T47D (cell line): ENCODE data around the gene ZNF14.

Experiments used
- DNase-seq, 2 experiments: peaks; one replicate each; pipeline versions ENCODE4 v3.0.0 to v3.0.0-alpha.2; 2011 to 2012; ENCODE audit warnings: low read depth in 1 of 2, low spot score in 1 of 2
- JUND ChIP-seq: IDR thresholded peaks from 2 replicates; pipeline ENCODE4 v1.6.1; 2012; ENCODE audit warnings: low read depth
- in situ Hi-C: cut with HindIII; loops from 2 replicates; pipeline ENCODE4 v1.10.0; 2016; ENCODE audit warnings: low sequenced_read_pairs, low pct_unique_long_range_greater_than_20kb

Gene ZNF14

GRCh38 chr19:19663256-19664120 is 69.4 kb downstream of the ZNF14 start, which contains the start of gene ATP13A1:
Gene ATP13A1 (minus strand): TSS chr19:19663676. CDS start chr19:19663666, 10 bp downstream.
- DNase-seq, result peak; percentile 75 to 94
- TF ChIP-seq JUND, result no peak
- in situ Hi-C loops, result no loop called here

- DNase-seq, result no peak
- no peak for TF ChIP-seq JUND
Measured at GRCh38 chr19:19662871-19663255, 70.0 kb downstream of the ZNF14 start.

GRCh38 chr19:19662344-19662743 is 70.6 kb downstream of the ZNF14 start:
- no peak for TF ChIP-seq JUND
- no peak for DNase-seq
- in situ Hi-C loops, result no loop called here

More at GRCh38 chr19:19662871-19663255, 70.0 kb downstream of the ZNF14 start:
- in situ Hi-C loops, result no loop called here

GRCh38 chr19:19661675-19662251 is 71.1 kb downstream of the ZNF14 start:
- in situ Hi-C loops, result no loop called here
- no peak for TF ChIP-seq JUND
- no peak for DNase-seq

GRCh38 chr19:19661141-19661674 is 71.7 kb downstream of the ZNF14 start:
- TF ChIP-seq JUND, result no peak
- no peak for DNase-seq
- in situ Hi-C loops, result no loop called here
